ENCODE data around the gene C19orf67.
"Not testable (repeated sequence)": the region's sequence is repeated elsewhere in the genome, so short reads cannot be mapped to it uniquely, and the experiment has no call there.

C19orf67 gene

GRCh38 chr19:14035706-14036105, 49.9 kb downstream of the C19orf67 start:
- Histone ChIP-seq H3K9me3 (ENCODE audit: control insufficient read depth, insufficient read depth, low read length) (no peaks in the 10 kb centered on the region), H3K4me1 (ENCODE audit: control insufficient read depth, insufficient read depth, low read length) (no peaks in the 10 kb centered on the region)

GRCh38 chr19:14035159-14035558, 50.4 kb downstream of the C19orf67 start:
- H3K4me3 ChIP-seq (ENCODE audit: low read depth, low read length); H3K27me3 ChIP-seq (ENCODE audit: control insufficient read depth, insufficient read depth, low read length); H3K9me3 ChIP-seq (ENCODE audit: control insufficient read depth, insufficient read depth, low read length); H3K27ac ChIP-seq (ENCODE audit: low read depth, low read length); H3K36me3 ChIP-seq (ENCODE audit: control insufficient read depth, insufficient read depth, low read length); H3K4me1 ChIP-seq (ENCODE audit: control insufficient read depth, insufficient read depth, low read length); H3K9ac ChIP-seq (ENCODE audit: low read depth, low read length): not testable (repeated sequence)

More at GRCh38 chr19:14035706-14036105, 49.9 kb downstream of the C19orf67 start:
- Histone ChIP-seq H3K9ac (ENCODE audit: low read depth, low read length) (no peak overlapping the region), H3K27ac (ENCODE audit: low read depth, low read length) (no peak overlapping the region), H3K36me3 (ENCODE audit: control insufficient read depth, insufficient read depth, low read length) (no peaks in the 10 kb centered on the region), H3K4me3 (ENCODE audit: low read depth, low read length) (no peak overlapping the region), H3K27me3 (ENCODE audit: control insufficient read depth, insufficient read depth, low read length) (peaks cover 7% of the 10 kb centered on the region; the same call in 1 of the 2 replicates)

- no peaks in the 10 kb centered on the region for H3K36me3 ChIP-seq (ENCODE audit: control insufficient read depth, insufficient read depth, low read length)
- H3K27me3 ChIP-seq (ENCODE audit: control insufficient read depth, insufficient read depth, low read length) = peaks cover 7% of the 10 kb centered on the region; the same call in 1 of the 2 replicates
- H3K4me3 ChIP-seq (ENCODE audit: low read depth, low read length) = no peak overlapping the region
- H3K4me1 ChIP-seq (ENCODE audit: control insufficient read depth, insufficient read depth, low read length) = no peaks in the 10 kb centered on the region
- H3K27ac ChIP-seq (ENCODE audit: low read depth, low read length) = no peak overlapping the region
- H3K9ac ChIP-seq (ENCODE audit: low read depth, low read length) = no peak overlapping the region
- H3K9me3 ChIP-seq (ENCODE audit: control insufficient read depth, insufficient read depth, low read length) = no peaks in the 10 kb centered on the region
Observed at GRCh38 chr19:14033946-14034345, 51.6 kb downstream of the C19orf67 start.

GRCh38 chr19:14031719-14032480, 53.7 kb downstream of the C19orf67 start, which contains the start of gene IL27RA:
Gene IL27RA, plus strand, starts transcription at chr19:14031762. Its CDS starts 111 bp downstream, at chr19:14031873.
- H3K9ac ChIP-seq (ENCODE audit: low read depth, low read length) = peak within 1 kb of the TSS; percentile 64

More at GRCh38 chr19:14031719-14032480, 53.7 kb downstream of the C19orf67 start, which contains the start of gene IL27RA:
- H3K27ac ChIP-seq (ENCODE audit: low read depth, low read length) = no peak within 1 kb of the TSS
- no peaks in the 10 kb centered on the region for H3K36me3 ChIP-seq (ENCODE audit: control insufficient read depth, insufficient read depth, low read length)
- no peaks in the 10 kb centered on the region for H3K9me3 ChIP-seq (ENCODE audit: control insufficient read depth, insufficient read depth, low read length)
- H3K4me3 ChIP-seq (ENCODE audit: low read depth, low read length) = peak within 1 kb of the TSS; percentile 82
- H3K27me3 ChIP-seq (ENCODE audit: control insufficient read depth, insufficient read depth, low read length) = peaks cover 7% of the 10 kb centered on the region; the same call in 1 of the 2 replicates
- no peaks in the 10 kb centered on the region for H3K4me1 ChIP-seq (ENCODE audit: control insufficient read depth, insufficient read depth, low read length)

Data from HUES48 (cell line).